HG03196 (cell line): ENCODE results near the gene SLC28A1.

Source experiments
- ATAC-seq: cut with Tn5 transposase; IDR thresholded peaks from one replicate; pipeline ENCODE4 v1.9.1; 2021; ENCODE audit not compliant: unreplicated experiment

Gene SLC28A1

GRCh38 chr15:84883466-84883865 is 996 bp upstream of the SLC28A1 start:
- ATAC-seq, result no peak

GRCh38 chr15:84885801-84886200 is 1.3 kb downstream of the SLC28A1 start:
- ATAC-seq, result no peak

- ATAC-seq, result no peak
Observed at GRCh38 chr15:84886211-84886983, 1.9 kb downstream of the SLC28A1 start.

GRCh38 chr15:84886984-84887299 is 2.5 kb downstream of the SLC28A1 start:
- ATAC-seq, result no peak

- no peak for ATAC-seq
Observed at GRCh38 chr15:84887938-84888337, 3.5 kb downstream of the SLC28A1 start.

- no peak for ATAC-seq
Observed at GRCh38 chr15:84888639-84889038, 4.2 kb downstream of the SLC28A1 start.

- no peak for ATAC-seq
Observed at GRCh38 chr15:84889313-84889990, 5.0 kb downstream of the SLC28A1 start.

- no peak for ATAC-seq
Observed at GRCh38 chr15:84889991-84890669, 5.7 kb downstream of the SLC28A1 start.

- no peak for ATAC-seq
Observed at GRCh38 chr15:84890670-84891162, 6.3 kb downstream of the SLC28A1 start.

- ATAC-seq, result no peak
Observed at GRCh38 chr15:84891339-84891738, 6.9 kb downstream of the SLC28A1 start.

- no peak for ATAC-seq
Observed at GRCh38 chr15:84892786-84893307, 8.4 kb downstream of the SLC28A1 start.

GRCh38 chr15:84893607-84894006 is 9.1 kb downstream of the SLC28A1 start:
- no peak for ATAC-seq

GRCh38 chr15:84894736-84895425 is 10.4 kb downstream of the SLC28A1 start:
- no peak for ATAC-seq

GRCh38 chr15:84898761-84899160 is 14.3 kb downstream of the SLC28A1 start:
- ATAC-seq, result no peak

- ATAC-seq, result no peak
Observed at GRCh38 chr15:84899750-84900149, 15.3 kb downstream of the SLC28A1 start.

- ATAC-seq, result no peak
Observed at GRCh38 chr15:84901540-84901939, 17.1 kb downstream of the SLC28A1 start.

GRCh38 chr15:84903751-84904150 is 19.3 kb downstream of the SLC28A1 start:
- no peak for ATAC-seq

- no peak for ATAC-seq
Observed at GRCh38 chr15:84904419-84904818, 20.0 kb downstream of the SLC28A1 start.

GRCh38 chr15:84905016-84905916 is 20.8 kb downstream of the SLC28A1 start:
- no peak for ATAC-seq

GRCh38 chr15:84907731-84908130 is 23.3 kb downstream of the SLC28A1 start:
- no peak for ATAC-seq
